IMR-90 (cell line): ENCODE results near the gene HIGD2A. TPM values are rescaled to one million over a fixed set of nuclear protein-coding genes. Genes with fewer than 3 reads are reported as not detected.

Experiments used
- ATAC-seq: fragments of 200-7000 bp; cut with Tn5 transposase; 2 replicates; pipeline ENCODE4 v1.9.1; 2020; ENCODE audit warnings: low read depth, mild to moderate bottlenecking, moderate library complexity
- BruUV-seq: library from RNA; stranded (reverse); fragments of 400-500 nt; replicated peaks from 2 replicates; lab custom pipeline; 2021; lab: Mats Ljungman, UMichigan
- CTCF ChIA-PET: fragments of 300-600 bp; formaldehyde crosslinking; extraction: SDS; loops from one replicate; lab custom pipeline; 2021; ENCODE audit warnings: antibody characterized with exemption; lab: Yijun Ruan, JAX
- POLR2A ChIA-PET: fragments of 300-600 bp; sonication (Branson Sonifier 250); formaldehyde crosslinking; loops from one replicate; lab custom pipeline; 2022; ENCODE audit warnings: antibody characterized with exemption; ENCODE audit not compliant: unreplicated experiment; lab: Charles Lee
- DNase-seq: peaks from one replicate; pipeline ENCODE4 v3.0.0; 2013
- H2AFZ ChIP-seq: replicated peaks from 2 replicates; pipeline ENCODE3; 2013; ENCODE audit warnings: low read length, mild to moderate bottlenecking; ENCODE audit not compliant: poor library complexity
- H2AK5ac ChIP-seq: 2 replicates; pipeline ENCODE4 v1.6.1; 2013; ENCODE audit warnings: low read depth, low read length, inconsistent platforms
- H2AK9ac ChIP-seq: replicated peaks from 2 replicates; pipeline ENCODE3; 2013; ENCODE audit warnings: mild to moderate bottlenecking, low read depth, low read length, moderate library complexity; ENCODE audit not compliant: poor library complexity
- H2BK120ac ChIP-seq: 2 replicates; pipeline ENCODE4 v1.6.1; 2013; ENCODE audit warnings: low read depth, low read length, inconsistent platforms
- H2BK15ac ChIP-seq: 3 replicates; pipeline ENCODE4 v1.6.1; 2013; ENCODE audit warnings: low read depth, low read length, inconsistent platforms
- H2BK20ac ChIP-seq: 2 replicates; pipeline ENCODE4 v1.6.1; 2013; ENCODE audit warnings: low read depth, mild to moderate bottlenecking, inconsistent platforms, low read length, moderate library complexity
- H2BK5ac ChIP-seq: 2 replicates; pipeline ENCODE4 v1.6.1; 2013; ENCODE audit warnings: mild to moderate bottlenecking, low read depth, low read length, inconsistent platforms; ENCODE audit not compliant: poor library complexity, severe bottlenecking
- H3K14ac ChIP-seq: replicated peaks from 2 replicates; pipeline ENCODE4 v1.6.1; 2013; ENCODE audit warnings: low read depth, low read length, inconsistent platforms
- H3K18ac ChIP-seq: 2 replicates; pipeline ENCODE4 v1.6.1; 2013; ENCODE audit warnings: low read depth, low read length, control low read depth
- H3K23ac ChIP-seq: 2 replicates; pipeline ENCODE4 v1.6.1; 2013; ENCODE audit warnings: low read depth, low read length, inconsistent platforms
- H3K27ac ChIP-seq: 2 replicates; pipeline ENCODE4 v1.5.1; 2013; ENCODE audit warnings: mild to moderate bottlenecking, control low read depth, low read length; ENCODE audit not compliant: insufficient read depth
- H3K27me3 ChIP-seq: 2 replicates; pipeline ENCODE4 v1.6.1; 2013; ENCODE audit warnings: low read length; ENCODE audit not compliant: control insufficient read depth, insufficient read depth
- H3K36me3 ChIP-seq: 2 replicates; pipeline ENCODE4 v1.6.1; 2013; ENCODE audit warnings: low read length, mixed read lengths; ENCODE audit not compliant: control insufficient read depth, insufficient read depth
- H3K4ac ChIP-seq: 2 replicates; pipeline ENCODE4 v1.6.1; 2013; ENCODE audit warnings: low read depth, low read length, inconsistent platforms
- H3K4me1 ChIP-seq: 2 replicates; pipeline ENCODE4 v1.6.1; 2013; ENCODE audit warnings: low read length, mixed read lengths; ENCODE audit not compliant: control insufficient read depth, insufficient read depth
- H3K4me2 ChIP-seq: 2 replicates; pipeline ENCODE4 v1.6.1; 2013; ENCODE audit warnings: low read depth, mild to moderate bottlenecking, control low read depth, low read length, moderate library complexity
- H3K4me3 ChIP-seq: 2 replicates; pipeline ENCODE4 v1.5.1; 2013; ENCODE audit warnings: low read depth, mild to moderate bottlenecking, control low read depth, low read length, moderate library complexity; ENCODE audit not compliant: insufficient read depth
- H3K56ac ChIP-seq: 2 replicates; pipeline ENCODE4 v1.6.1; 2013; ENCODE audit warnings: low read length, inconsistent platforms; ENCODE audit not compliant: insufficient read depth; ENCODE audit errors: extremely low read depth
- H3K79me1 ChIP-seq, 2 experiments: 2 replicates each; pipeline ENCODE4 v1.6.1; 2013; ENCODE audit warnings: low read length in 2 of 2, inconsistent platforms in 1 of 2, low read depth in 1 of 2
- H3K9ac ChIP-seq: 2 replicates; pipeline ENCODE4 v1.6.1; 2013; ENCODE audit warnings: low read depth, low read length, control low read depth
- H3K9me1 ChIP-seq: 2 replicates; pipeline ENCODE4 v1.6.1; 2013; ENCODE audit warnings: low read length, inconsistent platforms; ENCODE audit not compliant: insufficient read depth
- H3K9me3 ChIP-seq: 2 replicates; pipeline ENCODE4 v1.6.1; 2013; ENCODE audit warnings: low read length; ENCODE audit not compliant: control insufficient read depth, insufficient read depth
- H4K20me1 ChIP-seq: 2 replicates; pipeline ENCODE4 v1.6.1; 2013; ENCODE audit warnings: low read length, inconsistent platforms; ENCODE audit not compliant: insufficient read depth
- H4K5ac ChIP-seq: 2 replicates; pipeline ENCODE4 v1.6.1; 2013; ENCODE audit warnings: mild to moderate bottlenecking, low read depth, low read length, control low read depth
- H4K8ac ChIP-seq, 2 experiments: 2 replicates each; pipeline ENCODE4 v1.6.1; 2013; ENCODE audit warnings: low read depth in 2 of 2, low read length in 2 of 2, control low read depth in 1 of 2, inconsistent platforms in 1 of 2
- H4K91ac ChIP-seq: 2 replicates; pipeline ENCODE4 v1.6.1; 2013; ENCODE audit warnings: low read depth, low read length, inconsistent platforms; ENCODE audit not compliant: insufficient read depth
- BHLHE40 ChIP-seq: fragments of 150-350 bp; IDR thresholded peaks from 2 replicates; pipeline ENCODE4 v1.6.1; 2016; ENCODE audit warnings: mild to moderate bottlenecking, low read depth, low read length
- CEBPB ChIP-seq: IDR thresholded peaks from 2 replicates; pipeline ENCODE4 v1.6.1; 2012; ENCODE audit warnings: low read depth, low read length, improper control_type of control experiment
- CHD1 ChIP-seq: IDR thresholded peaks from 2 replicates; pipeline ENCODE4 v1.6.1; 2012; ENCODE audit warnings: low read depth, low read length, improper control_type of control experiment
- CTCF ChIP-seq: conservative IDR thresholded peaks from 2 replicates; pipeline ENCODE4 v1.5.1; 2012; ENCODE audit warnings: mild to moderate bottlenecking, low read depth, low read length, improper control_type of control experiment
- ELK1 ChIP-seq: fragments of 150-350 bp; IDR thresholded peaks from 2 replicates; pipeline ENCODE4 v1.6.1; 2016; ENCODE audit warnings: low read depth, mild to moderate bottlenecking, low read length, moderate library complexity, borderline replicate concordance
- FOS ChIP-seq: fragments of 150-350 bp; IDR thresholded peaks from 2 replicates; pipeline ENCODE4 v1.6.1; 2016; ENCODE audit warnings: low read depth, low read length
- MAFK ChIP-seq: IDR thresholded peaks from 2 replicates; pipeline ENCODE4 v1.6.1; 2012; ENCODE audit warnings: low read depth, low read length, improper control_type of control experiment
- MAZ ChIP-seq: IDR thresholded peaks from 2 replicates; pipeline ENCODE4 v1.6.1; 2012; ENCODE audit warnings: low read depth, mild to moderate bottlenecking, low read length, improper control_type of control experiment, moderate library complexity, borderline replicate concordance
- MXI1 ChIP-seq: IDR thresholded peaks from 2 replicates; pipeline ENCODE4 v1.6.1; 2012; ENCODE audit warnings: low read depth, mild to moderate bottlenecking, low read length, moderate library complexity, borderline replicate concordance
- NFE2L2 ChIP-seq: fragments of 150-350 bp; IDR thresholded peaks from 2 replicates; pipeline ENCODE4 v1.6.1; 2016; ENCODE audit warnings: low read depth, mild to moderate bottlenecking, low read length
- POLR2A ChIP-seq: IDR thresholded peaks from 2 replicates; pipeline ENCODE4 v1.6.1; 2012; ENCODE audit warnings: mild to moderate bottlenecking, low read depth, low read length
- RAD21 ChIP-seq: IDR thresholded peaks from 2 replicates; pipeline ENCODE4 v1.6.1; 2012; ENCODE audit warnings: low read length, improper control_type of control experiment
- RCOR1 ChIP-seq: IDR thresholded peaks from 2 replicates; pipeline ENCODE4 v1.6.1; 2012; ENCODE audit warnings: mild to moderate bottlenecking, low read length, improper control_type of control experiment; ENCODE audit not compliant: insufficient replicate concordance
- RFX5 ChIP-seq: IDR thresholded peaks from 2 replicates; pipeline ENCODE4 v1.8.0; 2012; ENCODE audit warnings: low read depth, mild to moderate bottlenecking, low read length, moderate library complexity
- SMC3 ChIP-seq: fragments of 150-350 bp; IDR thresholded peaks from 2 replicates; pipeline ENCODE4 v1.6.1; 2016; ENCODE audit warnings: low read depth, mild to moderate bottlenecking, antibody characterized with exemption, low read length, moderate library complexity
- USF2 ChIP-seq: fragments of 150-350 bp; IDR thresholded peaks from 2 replicates; pipeline ENCODE4 v1.6.1; 2017; ENCODE audit warnings: mild to moderate bottlenecking, antibody characterized with exemption, low read length, low read depth
- WGBS, 2 experiments: methylation state at CpG; one replicate each; pipeline versions ENCODE4 v1.1.5 to v1.1.7; 2013; ENCODE audit warnings: missing lambda C conversion rate in 2 of 2; ENCODE audit not compliant: insufficient read length in 1 of 2; ENCODE audit errors: extremely low coverage in 2 of 2; 5-methylcytosine and 5-hydroxymethylcytosine counted together
- dilution Hi-C: fragments of 300-500 bp; cut with HindIII; formaldehyde crosslinking; loops from one replicate; pipeline ENCODE4 v1.14.3; 2018; ENCODE audit warnings: low sequenced_read_pairs; ENCODE audit not compliant: unreplicated experiment
- in situ Hi-C: fragments of 300-500 bp; cut with MboI; formaldehyde crosslinking; loops from 3 replicates; pipeline ENCODE4 v1.14.3; 2019; ENCODE audit warnings: low sequenced_read_pairs, inconsistent platforms, mixed read lengths
- intact Hi-C: fragments of 100-400 bp; cut with micrococcal nuclease; formaldehyde crosslinking; loops from 2 replicates; pipeline ENCODE4 v1.10.0; 2022
- polyA plus RNA-seq, 3 experiments: library from polyadenylated mRNA; depleted of rRNA; stranded (reverse); fragments of >200 nt; gene quantifications; 2 replicates each; pipeline ENCODE4 v1.2.3, GENCODE V29; 2012; ENCODE audit warnings: low replicate concordance in 1 of 3
- total RNA-seq: library from RNA; depleted of rRNA; stranded (reverse); fragments of >200 nt; gene quantifications from 2 replicates; pipeline ENCODE4 v1.2.3, GENCODE V29; 2012

Gene HIGD2A
- total and polyA plus RNA-seq, 2 of the 4 experiments (the other 2 are of a cell fraction), result 35.0 to 131 TPM

- no peak overlapping the region for H4K8ac ChIP-seq
- no peak overlapping the region for H3K27ac ChIP-seq
- CTCF ChIA-PET, result no interaction called here
- no peak overlapping the region for H3K56ac ChIP-seq
- no TSS peak for BruUV-seq
- H3K23ac ChIP-seq, result no peak overlapping the region
- no peak overlapping the region for H2AK5ac ChIP-seq
- H3K4me2 ChIP-seq, result no peak overlapping the region
- no peak overlapping the region for H2AK9ac ChIP-seq
- peaks cover 5% of the 10 kb centered on the region for H3K27me3 ChIP-seq
- no peak overlapping the region for H3K4ac ChIP-seq
- POLR2A ChIA-PET, result no interaction called here
- H2BK5ac ChIP-seq, result no peak overlapping the region
- intact Hi-C loops (no loop called here), in situ Hi-C loops (no loop called here), dilution Hi-C loops (no loop called here)
- no peak overlapping the region for H3K14ac ChIP-seq
- no CpG with 5 or more reads among the region's 5 CpGs for WGBS, 2 experiments
- no peak for TF ChIP-seq ELK1
- no peak for TF ChIP-seq POLR2A
- TF ChIP-seq RCOR1, result no peak
- no peak for TF ChIP-seq RAD21
- TF ChIP-seq CTCF, result no peak
- no peak for TF ChIP-seq FOS
- TF ChIP-seq MXI1, result no peak
- TF ChIP-seq USF2, result no peak
- TF ChIP-seq BHLHE40, result no peak
- no peak for TF ChIP-seq RFX5
- TF ChIP-seq MAFK, result no peak
- TF ChIP-seq SMC3, result no peak
- TF ChIP-seq CHD1, result no peak
- TF ChIP-seq CEBPB, result no peak
- no peak for TF ChIP-seq MAZ
- TF ChIP-seq NFE2L2, result no peak
- H3K36me3 ChIP-seq, result no peaks in the 10 kb centered on the region
- H2AFZ ChIP-seq, result no peak overlapping the region
- no peak overlapping the region for H4K5ac ChIP-seq
- H3K9me3 ChIP-seq, result no peaks in the 10 kb centered on the region
- no peak overlapping the region for H2BK120ac ChIP-seq
- H2BK20ac ChIP-seq, result no peak overlapping the region
- peaks cover 3% of the 10 kb centered on the region for H3K4me1 ChIP-seq
- no peak overlapping the region for H2BK15ac ChIP-seq
- ATAC-seq, result no peak
- no peak overlapping the region for H4K91ac ChIP-seq
- DNase-seq, result no peak
- H3K9ac ChIP-seq, result no peak overlapping the region
- no peaks in the 10 kb centered on the region for H4K20me1 ChIP-seq
- H3K9me1 ChIP-seq, result no peaks in the 10 kb centered on the region
- no peak overlapping the region for H3K18ac ChIP-seq
- H3K4me3 ChIP-seq, result no peak overlapping the region
- H3K79me1 ChIP-seq, result no peaks in the 10 kb centered on the region
Measured at GRCh38 chr5:176432707-176433106, 44.2 kb downstream of the HIGD2A start.
